ACC112 (cell line): ENCODE data around the gene CBX2.

Experiments used
- H2AFZ ChIP-seq: fragments of 200-600 bp; sonication (generic); one replicate; pipeline ENCODE4 v1.6.0; 2017; ENCODE audit warnings: antibody characterized with exemption, low read length; ENCODE audit not compliant: unreplicated experiment
- H3K27ac ChIP-seq: fragments of 200-600 bp; sonication (generic); 2 replicates; pipeline ENCODE4 v1.5.1; 2014; ENCODE audit warnings: low read depth, mild to moderate bottlenecking, antibody characterized with exemption, low read length, moderate library complexity
- H3K27me3 ChIP-seq: fragments of 200-600 bp; sonication (generic); 2 replicates; pipeline ENCODE4 v1.6.1; 2014; ENCODE audit warnings: mild to moderate bottlenecking, antibody characterized with exemption, low read length, moderate library complexity, mixed read lengths; ENCODE audit not compliant: insufficient read depth
- H3K36me3 ChIP-seq: fragments of 200-600 bp; sonication (generic); 2 replicates; pipeline ENCODE4 v1.6.1; 2016; ENCODE audit warnings: mild to moderate bottlenecking, antibody characterized with exemption, low read length, moderate library complexity, mixed read lengths; ENCODE audit not compliant: insufficient read depth
- H3K4me1 ChIP-seq: fragments of 200-600 bp; sonication (generic); one replicate; pipeline ENCODE4 v1.6.1; 2016; ENCODE audit warnings: low read length, mixed read lengths; ENCODE audit not compliant: insufficient read depth, unreplicated experiment, control insufficient read depth
- H3K4me3 ChIP-seq: fragments of 200-600 bp; sonication (generic); 2 replicates; pipeline ENCODE4 v1.5.1; 2014; ENCODE audit warnings: mild to moderate bottlenecking, low read depth, low read length
- H3K79me2 ChIP-seq: fragments of 200-600 bp; sonication (generic); one replicate; pipeline ENCODE4 v1.6.0; 2016; ENCODE audit warnings: low read length; ENCODE audit not compliant: control insufficient read depth, unreplicated experiment, insufficient read depth

CBX2 gene

GRCh38 chr17:79745641-79746105, 32.3 kb upstream of the CBX2 start:
- Histone ChIP-seq H3K36me3 (no peaks in the 10 kb centered on the region), H3K27me3 (peaks cover 52% of the 10 kb centered on the region), H3K4me3 (no peak overlapping the region), H2AFZ (no peak overlapping the region), H3K4me1 (peaks cover 7% of the 10 kb centered on the region), H3K79me2 (no peaks in the 10 kb centered on the region), H3K27ac (no peak overlapping the region)

DNA sequence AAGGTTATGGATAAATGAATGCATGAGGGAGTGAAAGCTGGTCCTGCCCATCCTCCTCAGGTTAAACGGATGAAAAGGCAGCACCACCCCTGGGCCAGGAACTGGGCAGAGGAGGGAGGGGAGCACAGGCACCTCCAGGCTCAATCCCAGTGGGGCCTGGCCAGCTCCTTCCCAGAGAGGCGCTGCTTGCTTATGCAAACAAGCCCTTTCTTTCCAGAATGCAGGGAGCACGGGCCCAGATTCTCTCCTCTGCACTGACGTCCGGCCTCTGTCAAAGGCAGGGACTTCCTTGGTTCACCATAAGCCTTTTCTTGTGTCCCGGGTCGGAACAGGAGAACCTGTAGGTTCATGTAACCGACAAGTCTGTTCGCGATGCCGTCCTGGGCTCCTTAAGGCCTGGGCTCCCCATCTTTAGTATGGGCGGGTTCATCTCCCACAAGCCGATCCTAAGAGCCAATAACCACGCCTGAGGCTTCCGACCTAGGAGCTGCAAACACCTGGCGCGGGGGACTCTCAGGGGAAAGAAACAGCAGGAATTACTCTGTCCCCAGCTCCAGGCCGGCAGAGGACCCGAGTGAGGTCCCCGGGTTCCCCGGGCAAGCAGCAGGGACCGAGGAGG, 30.9 kb upstream of the CBX2 start:
- Histone ChIP-seq H3K27ac (no peak overlapping the region), H3K27me3 (peaks cover 58% of the 10 kb centered on the region)

DNA sequence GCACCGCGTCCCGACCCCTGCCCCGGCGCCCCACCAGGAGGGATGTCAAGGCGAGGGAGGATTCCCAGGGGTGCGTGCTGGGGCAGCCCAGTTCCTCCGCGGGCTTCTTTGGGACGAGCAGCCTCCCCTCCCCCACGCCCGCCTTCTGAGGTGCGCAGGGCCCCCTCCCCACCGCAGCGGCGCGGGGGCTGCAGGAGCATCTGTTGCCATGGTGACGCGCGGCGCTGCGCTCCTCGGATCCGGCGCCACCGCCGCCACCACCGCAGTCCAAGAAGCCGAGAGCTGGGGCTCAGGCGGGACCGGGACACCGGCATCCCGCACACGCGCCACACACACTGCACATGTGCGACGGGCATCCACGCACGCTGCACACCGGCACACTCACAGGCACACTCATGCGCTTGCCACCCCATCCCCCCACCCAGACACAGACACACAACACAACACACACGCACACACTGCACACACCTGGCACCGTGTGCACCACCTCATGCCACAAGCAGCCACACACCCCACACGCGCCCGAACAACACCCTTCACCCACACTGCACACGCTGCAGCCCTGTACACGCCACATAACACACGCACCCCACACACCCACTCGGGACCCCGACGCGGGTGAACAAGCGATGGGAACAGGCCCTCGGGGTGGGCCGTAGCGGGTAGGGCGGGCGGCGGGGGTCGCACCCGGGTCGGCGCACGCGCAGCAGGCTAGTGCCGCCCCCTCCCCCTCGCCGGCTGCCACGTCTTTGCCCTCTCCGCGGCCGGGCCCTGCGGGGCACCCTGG, 30.2 kb upstream of the CBX2 start:
- Histone ChIP-seq H3K4me1 (peaks cover 7% of the 10 kb centered on the region), H3K27ac (no peak overlapping the region), H2AFZ (no peak overlapping the region), H3K79me2 (no peaks in the 10 kb centered on the region), H3K4me3 (no peak overlapping the region), H3K36me3 (no peaks in the 10 kb centered on the region), H3K27me3 (peaks cover 59% of the 10 kb centered on the region)

More for the DNA sequence above, 30.9 kb upstream of the CBX2 start:
- no peaks in the 10 kb centered on the region for H3K36me3 ChIP-seq
- H2AFZ ChIP-seq: no peak overlapping the region
- H3K4me3 ChIP-seq: no peak overlapping the region
- H3K79me2 ChIP-seq: no peaks in the 10 kb centered on the region
- H3K4me1 ChIP-seq: peaks cover 7% of the 10 kb centered on the region

GRCh38 chr17:79748295-79749099, 29.5 kb upstream of the CBX2 start:
- no peaks in the 10 kb centered on the region for H3K36me3 ChIP-seq
- H3K27ac ChIP-seq: no peak overlapping the region
- H3K4me3 ChIP-seq: no peak overlapping the region
- H3K27me3 ChIP-seq: peaks cover 52% of the 10 kb centered on the region
- peaks cover 7% of the 10 kb centered on the region for H3K4me1 ChIP-seq
- no peaks in the 10 kb centered on the region for H3K79me2 ChIP-seq
- H2AFZ ChIP-seq: no peak overlapping the region

- Histone ChIP-seq H3K79me2 (no peaks in the 10 kb centered on the region), H3K4me1 (peaks cover 7% of the 10 kb centered on the region), H3K27me3 (peaks cover 52% of the 10 kb centered on the region), H2AFZ (no peak overlapping the region), H3K27ac (no peak overlapping the region), H3K36me3 (no peaks in the 10 kb centered on the region), H3K4me3 (no peak overlapping the region)
Observed at GRCh38 chr17:79749156-79749815, 28.7 kb upstream of the CBX2 start.

DNA sequence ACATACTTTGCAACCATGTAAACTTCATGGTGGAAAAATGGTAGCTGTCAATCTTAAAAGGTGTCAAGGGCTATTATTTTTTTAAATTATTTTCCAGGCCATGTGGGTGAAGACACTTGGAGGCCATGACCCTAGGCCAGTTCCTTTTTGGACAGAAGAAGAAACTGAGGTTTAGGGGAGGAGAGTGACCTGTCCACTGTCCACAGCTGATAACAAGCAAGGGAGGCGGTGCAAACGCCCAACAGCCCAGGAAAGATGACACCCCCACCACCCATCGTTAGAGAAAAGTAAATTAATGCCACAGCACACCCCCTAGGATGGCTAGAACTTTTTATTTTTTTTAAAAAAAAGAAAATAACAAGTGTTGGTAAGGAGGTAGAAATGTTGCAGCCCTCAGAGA, 28.0 kb upstream of the CBX2 start:
- peaks cover 51% of the 10 kb centered on the region for H3K27me3 ChIP-seq
- peaks cover 7% of the 10 kb centered on the region for H3K4me1 ChIP-seq
- no peaks in the 10 kb centered on the region for H3K79me2 ChIP-seq
- H3K4me3 ChIP-seq: no peak overlapping the region
- no peak overlapping the region for H2AFZ ChIP-seq
- H3K36me3 ChIP-seq: no peaks in the 10 kb centered on the region
- no peak overlapping the region for H3K27ac ChIP-seq

GRCh38 chr17:79750650-79751545, 27.1 kb upstream of the CBX2 start:
- Histone ChIP-seq H3K36me3 (no peaks in the 10 kb centered on the region), H3K4me1 (peaks cover 7% of the 10 kb centered on the region), H3K79me2 (no peaks in the 10 kb centered on the region), H3K27ac (no peak overlapping the region), H3K27me3 (peaks cover 46% of the 10 kb centered on the region), H3K4me3 (no peak overlapping the region), H2AFZ (no peak overlapping the region)

DNA sequence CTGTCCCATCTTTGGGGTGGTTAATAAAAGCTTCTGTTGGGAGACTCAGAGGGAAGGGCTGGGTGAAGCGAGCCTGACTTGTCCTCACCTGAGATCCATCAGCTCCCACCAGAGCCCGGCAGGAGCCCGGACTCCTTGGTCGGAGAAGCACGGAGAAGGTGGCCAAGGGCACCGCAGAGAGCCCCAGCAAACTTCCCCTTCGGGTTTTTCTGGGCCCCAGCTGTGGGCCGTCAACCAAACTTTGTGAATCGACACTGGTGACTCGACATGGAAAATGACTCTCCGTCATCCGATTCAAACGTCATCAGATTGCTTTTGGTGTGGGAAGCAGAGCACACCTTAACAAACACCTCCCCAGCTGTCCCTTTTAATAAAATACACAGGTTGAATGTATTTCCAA, 25.8 kb upstream of the CBX2 start:
- no peak overlapping the region for H2AFZ ChIP-seq
- no peak overlapping the region for H3K4me3 ChIP-seq
- H3K4me1 ChIP-seq: peaks cover 7% of the 10 kb centered on the region
- no peaks in the 10 kb centered on the region for H3K36me3 ChIP-seq
- no peaks in the 10 kb centered on the region for H3K79me2 ChIP-seq
- H3K27ac ChIP-seq: no peak overlapping the region
- peaks cover 42% of the 10 kb centered on the region for H3K27me3 ChIP-seq

- Histone ChIP-seq H3K27me3 (peaks cover 30% of the 10 kb centered on the region), H3K4me3 (no peak overlapping the region), H3K4me1 (peaks cover 7% of the 10 kb centered on the region)
Observed at GRCh38 chr17:79754370-79754769, 23.6 kb upstream of the CBX2 start.

More at GRCh38 chr17:79754370-79754769, 23.6 kb upstream of the CBX2 start:
- H3K36me3 ChIP-seq: no peaks in the 10 kb centered on the region
- H3K79me2 ChIP-seq: no peaks in the 10 kb centered on the region
- no peak overlapping the region for H2AFZ ChIP-seq
- H3K27ac ChIP-seq: no peak overlapping the region
